IPS DF 6.9 (cell line): ENCODE results near the gene KIF26B.
"Not testable (repeated sequence)": the region's sequence is repeated elsewhere in the genome, so short reads cannot be mapped to it uniquely, and the experiment has no call there.

Source experiments
- DNase-seq: peaks from one replicate; pipeline ENCODE4 v3.0.0-alpha.2; 2013; ENCODE audit warnings: low read depth, low spot score
- H3K27ac ChIP-seq: one replicate; pipeline ENCODE4 v1.5.1; 2013; ENCODE audit warnings: low read length, control low read depth
- H3K27me3 ChIP-seq: 2 replicates; pipeline ENCODE4 v1.6.1; 2013; ENCODE audit warnings: mild to moderate bottlenecking, low read length; ENCODE audit not compliant: control insufficient read depth, insufficient read depth
- H3K36me3 ChIP-seq: 2 replicates; pipeline ENCODE4 v1.6.1; 2013; ENCODE audit warnings: low read length; ENCODE audit not compliant: control insufficient read depth, insufficient read depth
- H3K4me1 ChIP-seq: 2 replicates; pipeline ENCODE4 v1.6.1; 2013; ENCODE audit warnings: low read length; ENCODE audit not compliant: control insufficient read depth, insufficient read depth
- H3K4me3 ChIP-seq: 2 replicates; pipeline ENCODE4 v1.5.1; 2013; ENCODE audit warnings: mild to moderate bottlenecking, low read length
- H3K9me3 ChIP-seq: 2 replicates; pipeline ENCODE4 v1.6.1; 2013; ENCODE audit warnings: low read length, inconsistent platforms; ENCODE audit not compliant: control insufficient read depth, insufficient read depth
- WGBS: extraction: QIAGEN DNeasy Blood & Tissue Kit; methylation state at CpG from one replicate; pipeline ENCODE4 v1.1.7; 2013; ENCODE audit warnings: mixed read lengths, missing lambda C conversion rate; ENCODE audit not compliant: insufficient read length, insufficient coverage; 5-methylcytosine and 5-hydroxymethylcytosine counted together

KIF26B gene

GRCh38 chr1:245698860-245699259, 544.1 kb downstream of the KIF26B start:
- H3K27ac ChIP-seq, result no peak overlapping the region
- no CpG with 5 or more reads among the region's 16 CpGs for WGBS
- H3K9me3 ChIP-seq, result no peaks in the 10 kb centered on the region
- no peak overlapping the region for H3K4me3 ChIP-seq
- H3K4me1 ChIP-seq, result no peaks in the 10 kb centered on the region
- no peak for DNase-seq
- no peaks in the 10 kb centered on the region for H3K36me3 ChIP-seq
- no peaks in the 10 kb centered on the region; the same call in 1 of the 2 replicates for H3K27me3 ChIP-seq

DNA sequence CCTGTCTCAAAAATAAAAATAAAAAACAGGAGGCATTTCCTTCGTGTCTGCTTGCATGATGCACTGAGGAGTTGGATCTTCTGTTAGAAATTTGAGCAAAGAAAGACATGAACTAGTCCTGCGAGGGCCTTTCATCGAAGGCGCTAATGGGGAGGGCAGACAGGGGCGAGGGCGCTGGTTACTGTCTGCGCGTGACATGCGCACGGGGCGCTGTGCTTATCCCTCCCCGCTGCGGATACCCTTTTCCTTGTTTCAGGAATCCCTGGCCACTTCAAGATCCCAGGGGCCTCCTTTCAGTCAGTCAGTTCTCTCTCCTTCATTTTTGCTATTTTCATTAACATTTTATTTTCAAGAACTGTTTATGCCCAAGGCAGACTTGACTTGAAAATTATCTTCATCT, 545.8 kb downstream of the KIF26B start:
- no peak for DNase-seq
- H3K36me3 ChIP-seq, result no peaks in the 10 kb centered on the region
- H3K4me1 ChIP-seq, result peaks cover 2% of the 10 kb centered on the region; the same call in 1 of the 2 replicates
- no peak overlapping the region for H3K27ac ChIP-seq
- H3K9me3 ChIP-seq, result no peaks in the 10 kb centered on the region
- no peaks in the 10 kb centered on the region; the same call in 1 of the 2 replicates for H3K27me3 ChIP-seq
- no CpG with 5 or more reads among the region's 13 CpGs for WGBS
- H3K4me3 ChIP-seq, result no peak overlapping the region

DNA sequence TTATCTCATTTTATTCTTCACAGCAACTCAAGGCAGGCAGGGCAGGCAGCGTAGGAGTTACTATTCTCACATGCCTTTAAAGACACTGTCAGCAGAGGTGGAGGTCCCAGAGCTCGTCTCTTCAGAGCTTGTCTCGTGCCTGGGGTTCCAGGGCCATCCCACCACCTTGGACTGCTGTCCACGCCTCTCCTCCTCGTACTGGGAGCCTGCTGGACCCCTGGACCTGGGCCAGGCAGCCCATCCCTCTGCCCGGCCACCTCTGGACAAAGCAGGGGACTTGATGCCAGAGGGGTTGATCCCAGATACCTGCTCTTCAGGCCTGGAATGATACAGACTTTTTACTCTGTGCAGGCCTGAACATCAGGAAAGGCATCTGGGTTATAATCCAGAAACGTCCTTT, 546.8 kb downstream of the KIF26B start:
- Histone ChIP-seq H3K27me3 (no peaks in the 10 kb centered on the region), H3K36me3 (no peaks in the 10 kb centered on the region), H3K4me3 (no peak overlapping the region), H3K9me3 (no peaks in the 10 kb centered on the region), H3K27ac (no peak overlapping the region), H3K4me1 (peaks cover 2% of the 10 kb centered on the region; the same call in 1 of the 2 replicates)
- no CpG with 5 or more reads among the region's 7 CpGs for WGBS
- DNase-seq, result no peak

DNA sequence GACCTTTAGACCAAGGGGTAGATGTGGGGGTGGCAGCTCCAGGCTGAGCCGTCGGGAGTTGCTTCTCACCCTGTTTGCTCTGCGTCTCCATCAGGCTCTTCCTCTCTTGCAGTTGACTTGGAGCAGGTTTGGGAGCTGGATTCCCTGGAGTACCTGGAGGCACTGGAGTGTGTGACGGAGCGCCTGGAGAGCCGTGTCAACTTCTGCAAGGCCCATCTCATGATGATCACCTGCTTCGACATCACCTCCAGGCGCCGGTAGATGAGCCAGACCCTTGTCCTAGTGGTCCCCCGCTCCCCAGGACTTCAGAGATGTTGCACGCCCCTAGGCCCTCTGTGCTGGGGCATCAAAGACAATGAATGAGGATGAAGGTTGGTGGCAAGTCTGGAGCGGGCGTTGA, 547.6 kb downstream of the KIF26B start:
- no peak overlapping the region for H3K27ac ChIP-seq
- peaks cover 2% of the 10 kb centered on the region; the same call in 1 of the 2 replicates for H3K4me1 ChIP-seq
- H3K9me3 ChIP-seq, result no peaks in the 10 kb centered on the region
- 100% methylated on average over 1 of the region's 13 CpGs for WGBS
- no peak overlapping the region for H3K4me3 ChIP-seq
- no peaks in the 10 kb centered on the region for H3K36me3 ChIP-seq
- DNase-seq, result no peak
- no peaks in the 10 kb centered on the region for H3K27me3 ChIP-seq

GRCh38 chr1:245704341-245704740, 549.6 kb downstream of the KIF26B start:
- Histone ChIP-seq H3K4me1 (peaks cover 2% of the 10 kb centered on the region; the same call in 1 of the 2 replicates), H3K4me3 (no peak overlapping the region), H3K27ac (no peak overlapping the region), H3K36me3 (no peaks in the 10 kb centered on the region), H3K9me3 (no peaks in the 10 kb centered on the region), H3K27me3 (no peaks in the 10 kb centered on the region)
- DNase-seq, result no peak
- WGBS, result no CpG with 5 or more reads among the region's 6 CpGs

- Histone ChIP-seq H3K36me3 (no peaks in the 10 kb centered on the region), H3K4me1 (peaks cover 2% of the 10 kb centered on the region; the same call in 1 of the 2 replicates), H3K27ac (no peak overlapping the region), H3K27me3 (no peaks in the 10 kb centered on the region), H3K4me3 (no peak overlapping the region), H3K9me3 (no peaks in the 10 kb centered on the region)
- WGBS, result no CpG with 5 or more reads among the region's 7 CpGs
- DNase-seq, result no peak
These were observed 550.0 kb downstream of the KIF26B start for GRCh38 chr1:245704765-245705164.

DNA sequence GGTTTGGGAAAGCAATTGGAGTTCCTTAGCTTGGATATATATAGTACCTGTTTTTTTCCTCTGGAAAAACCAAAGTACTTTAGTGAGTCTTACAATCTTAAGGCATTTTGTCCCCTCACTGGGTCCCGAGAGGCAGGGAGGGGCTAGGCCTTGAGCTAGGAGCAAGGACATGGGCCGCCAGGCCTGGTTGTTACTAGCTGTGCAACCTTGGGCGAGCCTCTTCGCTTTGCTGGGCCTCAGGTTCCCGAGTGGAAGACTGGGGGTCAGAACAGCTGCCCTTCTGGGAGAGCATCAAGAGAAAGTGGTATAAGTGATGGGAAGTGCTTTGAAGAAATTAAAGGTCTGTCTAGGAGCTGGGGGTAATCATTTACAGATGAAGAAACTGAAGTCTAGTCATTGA, 553.2 kb downstream of the KIF26B start:
- DNase-seq, result no peak
- no peak overlapping the region for H3K27ac ChIP-seq
- H3K27me3 ChIP-seq, result no peaks in the 10 kb centered on the region
- H3K36me3 ChIP-seq, result no peaks in the 10 kb centered on the region
- H3K9me3 ChIP-seq, result no peaks in the 10 kb centered on the region
- H3K4me1 ChIP-seq, result peaks cover 2% of the 10 kb centered on the region; the same call in 1 of the 2 replicates
- H3K4me3 ChIP-seq, result no peak overlapping the region
- no CpG with 5 or more reads among the region's 5 CpGs for WGBS

DNA sequence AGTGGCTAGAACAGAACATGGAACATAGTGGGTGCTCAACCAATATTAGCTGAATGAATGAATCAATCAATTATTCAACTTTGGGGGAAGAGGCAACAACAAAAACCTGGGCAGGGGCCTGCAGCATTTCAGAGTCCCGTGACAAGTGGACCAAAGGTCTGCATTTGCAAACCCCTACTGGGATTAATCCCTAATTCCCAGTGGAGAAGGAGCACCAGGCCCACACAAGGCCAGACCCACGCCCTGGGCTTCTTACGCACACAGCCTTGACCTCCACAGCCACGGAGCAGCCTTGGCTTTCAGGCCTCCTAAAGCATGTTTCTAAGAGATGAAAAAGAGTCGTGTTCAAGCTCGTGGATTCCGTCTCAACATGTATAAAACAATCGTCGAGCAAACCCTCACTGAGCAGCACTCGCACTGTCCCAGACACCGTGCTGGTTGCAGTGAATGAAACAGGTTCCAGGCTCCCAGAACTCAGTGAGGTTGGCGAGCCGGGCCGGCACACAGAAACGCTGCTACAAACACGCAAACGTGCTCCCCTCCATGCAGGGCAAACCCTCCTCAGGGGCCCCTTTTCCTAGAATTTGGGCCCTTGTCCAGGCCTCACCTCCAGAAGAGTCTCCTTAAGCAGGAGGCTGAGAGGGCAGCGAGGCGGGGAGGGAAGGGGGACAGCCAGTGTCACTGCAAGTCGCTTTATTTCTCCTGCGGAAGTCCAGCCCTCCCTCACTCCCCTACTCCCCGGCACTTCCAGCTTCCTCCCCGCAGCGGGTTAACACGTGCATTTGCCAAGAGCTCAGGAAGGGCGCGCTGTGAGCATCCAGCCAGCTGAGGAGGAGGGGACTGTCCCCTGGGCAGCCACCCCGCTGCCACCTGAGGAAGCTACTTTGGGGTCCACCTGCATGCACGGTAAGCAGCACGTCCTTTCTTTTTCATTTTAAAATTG, 556.4 kb downstream of the KIF26B start:
- WGBS, result no CpG with 5 or more reads among the region's 30 CpGs
- Histone ChIP-seq H3K36me3 (no peaks in the 10 kb centered on the region), H3K9me3 (no peaks in the 10 kb centered on the region), H3K27me3 (no peaks in the 10 kb centered on the region), H3K4me1 (no peaks in the 10 kb centered on the region), H3K27ac (no peak overlapping the region), H3K4me3 (no peak overlapping the region)
- DNase-seq, result no peak

GRCh38 chr1:245714027-245714426, 559.2 kb downstream of the KIF26B start:
- not testable (repeated sequence) for H3K4me1 ChIP-seq, H3K9me3 ChIP-seq
- no CpG with 5 or more reads among the region's 3 CpGs for WGBS

GRCh38 chr1:245715291-245715701, 560.5 kb downstream of the KIF26B start:
- Histone ChIP-seq H3K36me3 (no peaks in the 10 kb centered on the region), H3K9me3 (no peaks in the 10 kb centered on the region), H3K4me3 (no peak overlapping the region), H3K27me3 (no peaks in the 10 kb centered on the region), H3K4me1 (no peaks in the 10 kb centered on the region), H3K27ac (no peak overlapping the region)
- no CpG with 5 or more reads among the region's 9 CpGs for WGBS
- DNase-seq, result no peak

More at GRCh38 chr1:245714027-245714426, 559.2 kb downstream of the KIF26B start:
- not testable (repeated sequence) for H3K27me3 ChIP-seq, H3K27ac ChIP-seq, H3K4me3 ChIP-seq, H3K36me3 ChIP-seq, DNase-seq
